Brain microvascular endothelial cell (primary cell): ENCODE data around the gene CCL16.
"Not testable (repeated sequence)": the region's sequence is repeated elsewhere in the genome, so short reads cannot be mapped to it uniquely, and the experiment has no call there.

ENCODE experiments used
- DNase-seq: peaks from one replicate; pipeline ENCODE4 v3.0.0-alpha.2; 2020
- H3K27ac ChIP-seq: fragments of 250-450 bp; sonication (Bioruptor Pico); 2 replicates; pipeline ENCODE4 v1.5.1; 2020; ENCODE audit warnings: mild to moderate bottlenecking, moderate library complexity
- H3K27me3 ChIP-seq: fragments of 250-450 bp; sonication (Bioruptor Pico); replicated peaks from 2 replicates; pipeline ENCODE4 v1.5.1; 2020; ENCODE audit warnings: mild to moderate bottlenecking
- H3K36me3 ChIP-seq: fragments of 250-450 bp; sonication (Bioruptor Pico); replicated peaks from 2 replicates; pipeline ENCODE4 v1.5.1; 2020; ENCODE audit warnings: mild to moderate bottlenecking
- H3K4me3 ChIP-seq: 2 replicates; pipeline ENCODE4 v1.5.1; 2011; ENCODE audit warnings: low read depth, mild to moderate bottlenecking, control low read depth, low read length, moderate library complexity
- in situ Hi-C: cut with HindIII; loops from 2 replicates; pipeline ENCODE4 v1.10.0; 2017; ENCODE audit warnings: low sequenced_read_pairs, low pct_ligation_motif_present
- TF ChIP-seq, protein P1 (sequence below): IDR thresholded peaks from 2 replicates; pipeline ENCODE4 v1.5.1; 2011; ENCODE audit warnings: low read depth, mild to moderate bottlenecking, moderate library complexity, low read length, control low read depth, inconsistent platforms; ENCODE audit errors: missing control alignments

Gene CCL16

DNA sequence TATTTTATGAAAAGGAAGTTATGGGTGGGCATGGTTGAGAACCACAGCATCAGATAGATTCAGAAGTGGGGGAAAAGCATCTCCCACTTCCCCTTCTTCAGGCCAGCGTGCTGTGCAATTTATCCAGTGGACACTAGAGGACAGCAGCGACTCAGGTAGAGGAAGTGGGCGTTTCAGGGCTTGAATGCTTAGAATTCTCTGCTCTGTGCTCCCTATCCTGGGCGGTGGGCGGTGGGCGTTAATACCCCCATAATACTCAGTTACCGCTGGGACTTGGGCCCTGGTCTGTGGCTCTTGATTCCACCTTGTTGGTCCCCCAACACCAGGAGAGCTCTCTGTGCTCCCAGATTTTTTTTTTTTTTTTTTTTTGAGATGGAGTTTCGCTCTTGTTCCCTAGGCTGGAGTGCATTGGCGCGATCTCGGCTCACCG is 34.1 kb downstream of the CCL16 start:
- TF ChIP-seq, protein P1, sequence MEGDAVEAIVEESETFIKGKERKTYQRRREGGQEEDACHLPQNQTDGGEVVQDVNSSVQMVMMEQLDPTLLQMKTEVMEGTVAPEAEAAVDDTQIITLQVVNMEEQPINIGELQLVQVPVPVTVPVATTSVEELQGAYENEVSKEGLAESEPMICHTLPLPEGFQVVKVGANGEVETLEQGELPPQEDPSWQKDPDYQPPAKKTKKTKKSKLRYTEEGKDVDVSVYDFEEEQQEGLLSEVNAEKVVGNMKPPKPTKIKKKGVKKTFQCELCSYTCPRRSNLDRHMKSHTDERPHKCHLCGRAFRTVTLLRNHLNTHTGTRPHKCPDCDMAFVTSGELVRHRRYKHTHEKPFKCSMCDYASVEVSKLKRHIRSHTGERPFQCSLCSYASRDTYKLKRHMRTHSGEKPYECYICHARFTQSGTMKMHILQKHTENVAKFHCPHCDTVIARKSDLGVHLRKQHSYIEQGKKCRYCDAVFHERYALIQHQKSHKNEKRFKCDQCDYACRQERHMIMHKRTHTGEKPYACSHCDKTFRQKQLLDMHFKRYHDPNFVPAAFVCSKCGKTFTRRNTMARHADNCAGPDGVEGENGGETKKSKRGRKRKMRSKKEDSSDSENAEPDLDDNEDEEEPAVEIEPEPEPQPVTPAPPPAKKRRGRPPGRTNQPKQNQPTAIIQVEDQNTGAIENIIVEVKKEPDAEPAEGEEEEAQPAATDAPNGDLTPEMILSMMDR = peak; percentile 83
- H3K36me3 ChIP-seq = no peaks in the 10 kb centered on the region
- no peaks in the 10 kb centered on the region for H3K27me3 ChIP-seq
- no peak overlapping the region for H3K4me3 ChIP-seq
- no peak overlapping the region for H3K27ac ChIP-seq
- in situ Hi-C loops = no loop called here
- peak; percentile 32 for DNase-seq

DNA sequence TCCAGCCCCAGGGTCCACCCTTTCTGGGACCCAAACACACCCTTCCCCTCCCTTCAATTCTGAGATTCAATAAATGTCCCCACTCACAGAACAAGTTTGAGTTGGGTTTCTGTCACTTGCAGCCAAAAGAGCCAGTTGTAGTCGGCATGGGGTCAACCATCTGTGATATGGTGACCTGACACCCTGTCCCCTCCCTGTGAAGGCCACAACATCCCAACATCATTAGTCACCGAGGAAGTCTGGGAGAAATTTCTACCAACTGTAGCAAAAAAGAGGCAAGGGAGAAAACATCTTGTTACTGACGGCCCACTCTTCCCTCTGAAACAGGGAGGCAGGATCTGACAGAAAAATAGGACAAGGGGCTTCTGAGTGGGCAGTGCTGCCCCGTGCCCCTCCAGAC is 37.1 kb downstream of the CCL16 start:
- Histone ChIP-seq H3K4me3 (no peak overlapping the region), H3K36me3 (no peaks in the 10 kb centered on the region), H3K27ac (no peak overlapping the region), H3K27me3 (no peaks in the 10 kb centered on the region)
- TF ChIP-seq, protein P1 = no peak
- in situ Hi-C loops = no loop called here
- peak; percentile 20 for DNase-seq

DNA sequence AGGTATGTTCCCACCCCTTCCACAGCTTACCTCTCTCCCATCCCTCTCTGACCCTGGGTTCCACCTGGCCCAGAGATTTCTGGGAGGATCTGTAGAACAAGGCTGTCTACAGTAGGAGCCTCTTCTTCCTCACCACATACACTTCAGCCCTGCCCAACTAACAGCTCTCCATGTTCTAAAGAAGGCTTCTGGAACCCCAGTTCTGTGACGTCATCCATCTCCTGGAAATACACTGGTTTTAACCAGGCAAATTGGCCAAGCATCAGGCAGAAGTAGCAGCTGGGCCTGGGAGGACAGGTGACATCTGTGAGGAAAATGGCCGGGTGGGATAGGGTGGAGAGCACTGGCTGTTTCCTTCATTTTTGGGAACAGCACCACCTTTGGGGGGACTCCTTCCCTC is 37.8 kb downstream of the CCL16 start, which contains the start of gene LYZL6:
Gene LYZL6 (minus strand): TSS at position 177 of the 400 bp plus-strand sequence. CDS start 4,357 bp downstream, outside the sequence.
- H3K4me3 ChIP-seq = no peak within 1 kb of the TSS
- DNase-seq = no peak
- TF ChIP-seq, protein P1 = no peak
- H3K36me3 ChIP-seq = no peaks in the 10 kb centered on the region
- H3K27me3 ChIP-seq = no peaks in the 10 kb centered on the region
- in situ Hi-C loops = no loop called here
- no peak within 1 kb of the TSS for H3K27ac ChIP-seq

DNA sequence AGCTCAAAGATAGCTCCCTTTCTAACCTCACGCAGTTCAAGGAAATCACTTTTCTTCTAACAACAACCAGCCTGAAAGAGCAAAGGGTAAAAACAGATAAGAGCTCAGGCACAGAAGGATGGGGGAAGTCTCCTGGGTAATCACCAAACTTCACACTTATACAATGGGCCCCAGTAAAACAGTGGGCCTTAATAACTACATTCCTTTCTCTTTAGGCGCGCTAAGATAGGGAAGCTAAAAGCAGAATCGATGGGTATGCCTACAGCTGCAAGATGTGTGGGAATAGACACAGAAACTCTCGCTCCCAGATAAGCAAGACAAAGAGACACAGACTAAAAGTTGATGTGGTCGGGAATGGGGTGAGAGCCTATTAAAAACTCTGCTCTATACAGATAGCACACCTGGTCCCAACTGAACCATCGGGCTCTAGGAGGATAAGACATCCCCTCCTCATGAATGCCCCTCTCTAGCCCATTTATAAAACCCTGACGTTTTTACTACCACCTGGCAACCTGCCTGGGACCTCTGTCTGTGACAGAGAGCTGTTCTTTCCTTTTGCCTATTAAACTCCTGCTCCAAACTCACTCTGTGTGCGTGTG is 38.6 kb downstream of the CCL16 start:
- Histone ChIP-seq H3K27ac (no peak overlapping the region), H3K36me3 (no peaks in the 10 kb centered on the region), H3K4me3 (no peak overlapping the region), H3K27me3 (no peaks in the 10 kb centered on the region)
- TF ChIP-seq, protein P1 = no peak
- in situ Hi-C loops = no loop called here
- DNase-seq = no peak

DNA sequence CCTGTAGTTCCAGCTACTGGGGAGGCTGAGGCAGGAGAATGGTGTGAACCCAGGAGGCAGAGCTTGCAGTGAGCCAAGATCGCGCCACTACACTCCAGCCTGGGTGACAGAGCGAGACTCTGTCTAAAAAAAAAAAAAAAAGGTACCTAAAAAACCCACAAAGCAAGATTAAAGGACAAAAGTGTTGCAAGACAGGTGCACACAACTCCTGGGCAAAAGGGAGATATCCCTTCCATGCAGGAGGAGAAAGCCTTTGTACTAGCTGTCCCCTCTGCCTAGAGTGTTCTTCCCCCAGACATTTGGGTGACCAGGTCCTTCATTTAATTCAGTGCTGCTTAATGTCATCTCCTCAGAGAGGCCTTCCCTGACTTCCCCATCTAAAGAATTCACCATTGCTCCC is 42.8 kb downstream of the CCL16 start:
- H3K4me3 ChIP-seq, in situ Hi-C loops, H3K27ac ChIP-seq, H3K36me3 ChIP-seq, DNase-seq, H3K27me3 ChIP-seq: not testable (repeated sequence)

DNA sequence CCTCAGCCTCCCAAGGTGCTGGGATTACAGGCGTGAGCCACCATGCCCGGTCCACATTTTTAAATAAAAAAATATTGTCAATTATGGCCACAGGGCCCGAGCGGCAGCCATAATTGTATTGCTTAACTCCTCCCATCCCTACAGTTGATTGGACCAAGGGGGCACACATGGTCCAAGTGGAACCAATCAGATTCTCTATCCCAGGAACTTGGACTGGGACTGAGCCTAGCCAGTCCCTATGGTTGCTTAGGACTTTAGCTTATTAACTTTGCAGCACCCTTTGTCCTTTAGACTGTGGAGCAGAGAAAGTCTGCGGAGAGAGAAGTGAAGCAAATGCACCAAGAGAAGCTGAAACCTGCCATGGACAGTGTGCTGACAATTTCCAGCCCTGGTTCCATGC is 45.2 kb downstream of the CCL16 start:
- in situ Hi-C loops = no loop called here
- TF ChIP-seq, protein P1 = no peak
- DNase-seq = no peak

More for the DNA sequence above, 45.2 kb downstream of the CCL16 start:
- Histone ChIP-seq H3K36me3 (no peaks in the 10 kb centered on the region), H3K27ac (no peak overlapping the region), H3K27me3 (no peaks in the 10 kb centered on the region), H3K4me3 (no peak overlapping the region)
